Measurements from ENCODE around the gene ZNF519. TPM values are rescaled to one million over a fixed set of nuclear protein-coding genes. Genes with fewer than 3 reads are reported as not detected.

Gene ZNF519
- polyA plus RNA-seq, 1 donor (not counting 4 experiments of a cell fraction or from before 2014, with no cell fraction given): 3.6 TPM

- Histone ChIP-seq H3K4me1 (ENCODE audit: control insufficient read depth, extremely low read depth, insufficient read depth, low read length) (no peaks in the 10 kb centered on the region), H3K4me2 (ENCODE audit: control insufficient read depth, extremely low read depth, insufficient read depth, low read depth, low read length) (no peak overlapping the region), H3K27me3 (ENCODE audit: control insufficient read depth, extremely low read depth, insufficient read depth, low read length) (no peaks in the 10 kb centered on the region), H3K9me1 (ENCODE audit: control insufficient read depth, extremely low read depth, insufficient read depth, low read length) (no peaks in the 10 kb centered on the region), H3K9me3 (ENCODE audit: control insufficient read depth, low read depth, low read length) (no peaks in the 10 kb centered on the region), H3K9ac (ENCODE audit: control insufficient read depth, extremely low read depth, insufficient read depth, low read length) (no peak overlapping the region), H3K4me3 (ENCODE audit: control insufficient read depth in 2 of 3, extremely low read depth in 1 of 3, insufficient read depth in 2 of 3, low read depth in 1 of 3, low read length in 3 of 3) (no peak overlapping the region), H3K79me2 (ENCODE audit: control insufficient read depth, insufficient read depth, low read length) (no peaks in the 10 kb centered on the region), H3K36me3 (ENCODE audit: control insufficient read depth in 2 of 2, extremely low read depth in 1 of 2, insufficient read depth in 2 of 2, low read length in 2 of 2) (no peaks in the 10 kb centered on the region), H3K27ac (ENCODE audit: control insufficient read depth, insufficient read depth, low read length) (no peak overlapping the region), H2AFZ (ENCODE audit: control insufficient read depth, low read length) (no peak overlapping the region), H4K20me1 (ENCODE audit: control insufficient read depth, extremely low read depth, insufficient read depth, low read length) (no peaks in the 10 kb centered on the region)
- no peak for TF ChIP-seq EZH2 (IDR thresholded peaks at IDR 0.05; ENCODE audit: low read length)
- no peak for TF ChIP-seq CTCF (optimal IDR thresholded peaks at IDR 0.05 in 1 of 3, IDR thresholded peaks at IDR 0.05 in 1 of 3, conservative IDR thresholded peaks at IDR 0.05 in 1 of 3; ENCODE audit: extremely low read depth in 1 of 3, insufficient read depth in 2 of 3, low read length in 3 of 3)
- FAIRE-seq (no peak), DNase-seq (ENCODE audit: low read depth, low spot score) (no peak)
- dilution Hi-C loops (cut with MboI; ENCODE audit: extremely low pct_ligation_motif_present, low sequenced_read_pairs): no loop called here
Measured at GRCh38 chr18:14053661-14054060, 78.6 kb downstream of the ZNF519 start.

Other genes with a start within 250 kb of the ZNF519 start
- gene MC2R, start 216.9 kb downstream of the ZNF519 start, polyA plus RNA-seq: not detected in 3 replicates